WERI-Rb-1 (cell line): ENCODE data around the gene PTPRM.

Experiments
- DNase-seq: peaks from one replicate; pipeline ENCODE4 v3.0.0-alpha.2; 2020
- H3K27ac ChIP-seq: fragments of 250-450 bp; sonication (Bioruptor Pico); 2 replicates; pipeline ENCODE4 v1.5.1; 2020; ENCODE audit warnings: mild to moderate bottlenecking, moderate library complexity
- H3K27me3 ChIP-seq: fragments of 250-450 bp; sonication (Bioruptor Pico); 2 replicates; pipeline ENCODE4 v1.5.1; 2021; ENCODE audit warnings: mild to moderate bottlenecking, low read depth, moderate library complexity; ENCODE audit not compliant: insufficient read depth, severe bottlenecking
- H3K36me3 ChIP-seq: fragments of 250-450 bp; sonication (Bioruptor Pico); 2 replicates; pipeline ENCODE4 v1.5.1; 2020; ENCODE audit warnings: mild to moderate bottlenecking, moderate library complexity
- H3K4me3 ChIP-seq: 2 replicates; pipeline ENCODE4 v1.5.1; 2011; ENCODE audit warnings: low read depth, mild to moderate bottlenecking, control low read depth, low read length
- H3K9me3 ChIP-seq: fragments of 250-450 bp; sonication (Bioruptor Pico); 2 replicates; pipeline ENCODE4 v1.5.1; 2021; ENCODE audit warnings: mild to moderate bottlenecking, moderate library complexity; ENCODE audit not compliant: severe bottlenecking
- CTCF ChIP-seq: IDR thresholded peaks from 2 replicates; pipeline ENCODE4 v1.5.1; 2011; ENCODE audit warnings: low read depth, mild to moderate bottlenecking, control low read depth, inconsistent platforms, low read length

The PTPRM gene

GRCh38 chr18:8217051-8217564 is 650.0 kb downstream of the PTPRM start:
- H3K27ac ChIP-seq, result no peak overlapping the region
- no peak overlapping the region for H3K4me3 ChIP-seq
- no peaks in the 10 kb centered on the region for H3K9me3 ChIP-seq
- TF ChIP-seq CTCF, result no peak
- H3K36me3 ChIP-seq, result no peaks in the 10 kb centered on the region
- DNase-seq, result no peak
- H3K27me3 ChIP-seq, result no peaks in the 10 kb centered on the region

- no peak overlapping the region for H3K27ac ChIP-seq
- H3K36me3 ChIP-seq, result no peaks in the 10 kb centered on the region
- H3K4me3 ChIP-seq, result no peak overlapping the region
- no peak for DNase-seq
- no peaks in the 10 kb centered on the region for H3K27me3 ChIP-seq
- no peaks in the 10 kb centered on the region for H3K9me3 ChIP-seq
- no peak for TF ChIP-seq CTCF
These were observed 651.1 kb downstream of the PTPRM start for GRCh38 chr18:8218197-8218596.

- no peaks in the 10 kb centered on the region for H3K9me3 ChIP-seq
- no peaks in the 10 kb centered on the region for H3K36me3 ChIP-seq
- TF ChIP-seq CTCF, result no peak
- no peaks in the 10 kb centered on the region for H3K27me3 ChIP-seq
- H3K4me3 ChIP-seq, result no peak overlapping the region
- DNase-seq, result no peak
- H3K27ac ChIP-seq, result no peak overlapping the region
These were observed 654.3 kb downstream of the PTPRM start for GRCh38 chr18:8221452-8221851.

GRCh38 chr18:8224576-8224975 is 657.5 kb downstream of the PTPRM start:
- H3K9me3 ChIP-seq, result no peaks in the 10 kb centered on the region
- H3K4me3 ChIP-seq, result no peak overlapping the region
- no peak for TF ChIP-seq CTCF

GRCh38 chr18:8229040-8229439 is 661.9 kb downstream of the PTPRM start:
- TF ChIP-seq CTCF, result no peak
- no peaks in the 10 kb centered on the region for H3K27me3 ChIP-seq
- no peaks in the 10 kb centered on the region for H3K9me3 ChIP-seq
- DNase-seq, result no peak
- H3K4me3 ChIP-seq, result no peak overlapping the region
- H3K36me3 ChIP-seq, result no peaks in the 10 kb centered on the region
- no peak overlapping the region for H3K27ac ChIP-seq

More at GRCh38 chr18:8224576-8224975, 657.5 kb downstream of the PTPRM start:
- no peaks in the 10 kb centered on the region for H3K36me3 ChIP-seq
- DNase-seq, result no peak
- no peak overlapping the region for H3K27ac ChIP-seq
- no peaks in the 10 kb centered on the region for H3K27me3 ChIP-seq

- H3K4me3 ChIP-seq, result no peak overlapping the region
- no peak for DNase-seq
- no peak for TF ChIP-seq CTCF
- H3K9me3 ChIP-seq, result no peaks in the 10 kb centered on the region
- no peak overlapping the region for H3K27ac ChIP-seq
- no peaks in the 10 kb centered on the region for H3K27me3 ChIP-seq
- H3K36me3 ChIP-seq, result no peaks in the 10 kb centered on the region
These were observed 662.7 kb downstream of the PTPRM start for GRCh38 chr18:8229787-8230186.
